CD4-positive, CD25-positive, alpha-beta regulatory T cell (primary cell): ENCODE measurements around the gene GRK6. TPM values are rescaled to one million over a fixed set of nuclear protein-coding genes. Genes with fewer than 3 reads are reported as not detected.
A peak's percentile ranks its signal among the peaks of the same experiment; 100 is the strongest.

Source experiments
- ATAC-seq, 2 donors: fragments of 150-1000 bp; cut with Tn5 transposase; one replicate each; pipeline ENCODE4 v1.10.0; 2021; ENCODE audit warnings: low read depth in 2 of 2, moderate number of reproducible peaks in 2 of 2, moderate library complexity in 1 of 2
- DNase-seq, 3 donors: peaks; one replicate each; pipeline versions ENCODE4 v3.0.0 to v3.0.0-alpha.2; 2012 to 2022; ENCODE audit warnings: mixed read lengths in 1 of 3
- H3K27ac ChIP-seq: one replicate; pipeline ENCODE4 v1.7.0; 2013; ENCODE audit warnings: mild to moderate bottlenecking, low read length; ENCODE audit not compliant: insufficient read depth, poor library complexity, severe bottlenecking
- H3K27me3 ChIP-seq: one replicate; pipeline ENCODE4 v1.7.0; 2013; ENCODE audit warnings: low read length; ENCODE audit not compliant: control insufficient read depth, insufficient read depth
- H3K36me3 ChIP-seq: one replicate; pipeline ENCODE4 v1.7.0; 2013; ENCODE audit warnings: mild to moderate bottlenecking, low read length, moderate library complexity; ENCODE audit not compliant: control insufficient read depth, insufficient read depth
- H3K4me1 ChIP-seq: 2 replicates; pipeline ENCODE4 v1.7.0; 2013; ENCODE audit warnings: mild to moderate bottlenecking, low read length; ENCODE audit not compliant: insufficient read depth, control insufficient read depth, poor library complexity, severe bottlenecking
- H3K4me3 ChIP-seq: one replicate; pipeline ENCODE4 v1.7.0; 2013; ENCODE audit warnings: low read depth, mild to moderate bottlenecking, low read length, moderate library complexity
- H3K9me3 ChIP-seq, 2 experiments: 1 replicate in 1 of 2; 2 replicates in 1 of 2; pipeline ENCODE4 v1.7.0; 2013; ENCODE audit warnings: low read length in 2 of 2, mild to moderate bottlenecking in 1 of 2, moderate library complexity in 1 of 2; ENCODE audit not compliant: control insufficient read depth in 2 of 2
- H3K27ac Mint-ChIP-seq, 3 donors: one replicate each; pipeline ENCODE4 v1.8.0; 2020 to 2022; ENCODE audit warnings: mild to moderate bottlenecking in 3 of 3, mixed read lengths in 3 of 3, moderate library complexity in 2 of 3
- H3K27me3 Mint-ChIP-seq: one replicate; pipeline ENCODE4 v1.8.0; 2022; ENCODE audit warnings: mild to moderate bottlenecking, mixed read lengths
- H3K36me3 Mint-ChIP-seq: one replicate; pipeline ENCODE4 v1.8.0; 2020; ENCODE audit warnings: mixed read lengths
- H3K4me1 Mint-ChIP-seq, 4 donors: one replicate each; pipeline ENCODE4 v1.8.0; 2020 to 2022; ENCODE audit warnings: mixed read lengths in 4 of 4, mild to moderate bottlenecking in 1 of 4
- H3K4me3 Mint-ChIP-seq, 4 donors: one replicate each; pipeline ENCODE4 v1.8.0; 2020 to 2022; ENCODE audit warnings: mild to moderate bottlenecking in 4 of 4, mixed read lengths in 4 of 4, moderate library complexity in 3 of 4
- H3K9me3 Mint-ChIP-seq, 7 donors: one replicate each; pipeline ENCODE4 v1.8.0; 2020 to 2022; ENCODE audit warnings: mixed read lengths in 7 of 7, mild to moderate bottlenecking in 3 of 7, moderate library complexity in 2 of 7
- polyA plus RNA-seq, 4 donors: library from polyadenylated mRNA; unstranded; fragments of 300-500 nt; fragmentation: Illumina TruSeq; gene quantifications; one replicate each; pipeline ENCODE4 v1.2.3, GENCODE V29; 2021
- total RNA-seq: library from RNA; stranded (reverse); gene quantifications from one replicate; pipeline ENCODE4 v1.2.3, GENCODE V29; 2022

Gene GRK6
- total and polyA plus RNA-seq, 5 donors from 2014 or later, result 79.2 to 228 (median 112) TPM

DNA sequence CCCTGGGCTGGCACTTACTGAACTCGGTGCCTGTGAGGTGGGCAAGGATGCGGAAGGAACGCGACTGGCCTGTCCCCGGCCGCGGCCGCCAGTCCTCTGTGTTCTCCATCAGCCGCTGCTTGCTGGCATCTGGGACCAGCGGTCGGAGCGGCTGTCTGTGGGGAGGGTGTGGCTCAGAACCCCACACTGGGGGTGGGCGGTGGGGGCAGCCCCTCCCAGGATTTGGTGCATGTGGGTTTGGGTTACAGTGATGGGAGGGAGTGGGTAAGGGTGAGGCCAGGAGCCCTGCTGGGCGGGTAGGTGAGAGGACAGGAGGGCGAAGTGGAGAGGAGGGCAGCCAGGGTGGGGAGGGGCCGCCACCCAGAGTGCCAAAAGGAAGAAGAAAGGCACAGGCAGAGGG is 64.5 kb downstream of the GRK6 start:
- Histone ChIP-seq H3K36me3 (no peaks in the 10 kb centered on the region), H3K4me1 (peaks cover under 1% of the 10 kb centered on the region), H3K9me3 (no peaks in the 10 kb centered on the region), H3K4me3 (no peak overlapping the region), H3K27me3 (no peaks in the 10 kb centered on the region), H3K27ac (no peak overlapping the region)
- Mint-ChIP-seq H3K4me3 (no peak overlapping the region), H3K27ac (peak overlapping the region in 1 of 3 donors; percentile 59), H3K4me1 (peaks cover 0 to 12% (median 6%) of the 10 kb centered on the region in 4 donors), H3K27me3 (no peaks in the 10 kb centered on the region), H3K9me3 (peaks cover 0 to 1% (median 0%) of the 10 kb centered on the region in 7 donors), H3K36me3 (peaks cover 7% of the 10 kb centered on the region)
- DNase-seq (no peak), ATAC-seq (no peak)

DNA sequence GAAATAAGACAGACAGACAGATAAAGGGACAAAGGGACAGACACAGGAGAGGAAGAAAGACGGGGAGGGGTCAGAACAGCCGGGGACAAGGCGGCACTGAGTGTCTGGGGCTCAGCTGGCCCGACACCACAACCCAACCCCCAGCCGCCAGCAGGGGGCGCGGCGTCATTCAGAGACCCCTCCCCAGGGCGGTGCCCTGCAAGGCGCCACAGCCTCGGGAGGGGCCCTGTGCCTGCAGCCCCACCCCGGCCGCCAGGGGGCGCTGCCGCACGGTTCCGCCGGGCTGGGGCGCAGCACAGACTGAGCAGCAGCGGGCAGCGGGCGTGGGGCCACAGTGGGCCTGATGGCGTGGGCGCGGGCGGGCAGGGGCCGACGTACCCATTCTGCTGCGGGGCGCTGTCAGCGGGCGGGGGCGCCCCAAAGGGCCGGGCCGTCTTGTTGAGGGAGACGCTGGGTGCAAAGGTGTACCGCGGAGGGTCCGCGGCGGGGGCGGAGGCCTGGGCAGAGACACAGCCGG is 65.0 kb downstream of the GRK6 start:
- no peaks in the 10 kb centered on the region for H3K36me3 ChIP-seq
- H3K27me3 Mint-ChIP-seq, result no peaks in the 10 kb centered on the region
- H3K27ac ChIP-seq, result no peak overlapping the region
- peaks cover 0 to 16% (median 8%) of the 10 kb centered on the region in 4 donors for H3K4me1 Mint-ChIP-seq
- ATAC-seq, result no peak
- no peaks in the 10 kb centered on the region for H3K9me3 Mint-ChIP-seq
- H3K27me3 ChIP-seq, result no peaks in the 10 kb centered on the region
- H3K9me3 ChIP-seq, result no peaks in the 10 kb centered on the region
- H3K27ac Mint-ChIP-seq, result peak overlapping the region in 1 of 3 donors; percentile 59
- H3K4me3 Mint-ChIP-seq, result no peak overlapping the region
- peaks cover 6% of the 10 kb centered on the region for H3K4me1 ChIP-seq
- no peak overlapping the region for H3K4me3 ChIP-seq
- peaks cover 7% of the 10 kb centered on the region for H3K36me3 Mint-ChIP-seq
- DNase-seq, result peak in 1 of 3 donors; percentile 19

DNA sequence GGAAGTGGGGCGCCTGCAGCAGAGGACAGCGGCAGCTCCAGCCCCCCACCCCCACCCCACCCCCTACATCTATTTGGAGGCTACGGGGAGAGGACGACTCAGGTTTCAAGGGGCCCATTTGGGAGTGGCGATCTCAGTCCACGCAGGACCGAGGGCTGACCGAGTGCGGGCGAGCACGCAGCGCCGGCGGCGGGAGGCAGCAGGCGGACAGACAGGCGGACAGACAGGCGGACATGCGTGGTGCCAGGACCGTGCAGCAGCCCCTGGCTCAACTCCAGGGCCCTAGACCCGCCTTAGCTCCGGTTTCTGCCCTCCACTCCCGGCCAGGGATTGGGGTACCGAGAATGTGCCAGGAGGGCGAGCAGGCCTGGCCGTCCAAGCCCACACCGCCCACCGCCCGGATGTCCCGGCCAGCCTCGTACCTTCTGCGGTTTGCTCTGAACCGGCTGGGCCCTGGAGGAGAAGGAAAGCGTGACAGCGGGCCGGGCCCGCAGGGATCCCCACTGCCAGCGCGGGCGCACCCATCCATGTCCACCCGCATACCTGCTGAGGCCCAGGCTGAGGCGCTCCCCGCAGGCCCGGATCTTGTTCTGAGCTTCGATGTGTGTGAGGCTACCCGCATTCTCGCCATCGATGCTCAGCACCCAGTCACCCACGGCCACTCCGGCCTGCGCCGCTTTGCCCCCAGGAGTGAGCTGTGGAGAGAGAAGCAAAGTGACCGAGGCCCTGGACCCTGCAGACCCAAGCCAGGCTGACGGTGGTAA is 65.7 kb downstream of the GRK6 start:
- H3K27me3 ChIP-seq, result no peaks in the 10 kb centered on the region
- no peaks in the 10 kb centered on the region for H3K36me3 ChIP-seq
- DNase-seq (no peak), ATAC-seq (no peak)
- Mint-ChIP-seq H3K27me3 (no peaks in the 10 kb centered on the region), H3K4me1 (peaks cover 0 to 16% (median 8%) of the 10 kb centered on the region in 4 donors), H3K36me3 (peaks cover 6% of the 10 kb centered on the region), H3K4me3 (no peak overlapping the region), H3K27ac (no peak overlapping the region), H3K9me3 (no peaks in the 10 kb centered on the region)
- no peak overlapping the region for H3K27ac ChIP-seq
- H3K9me3 ChIP-seq, result no peaks in the 10 kb centered on the region
- H3K4me3 ChIP-seq, result no peak overlapping the region
- H3K4me1 ChIP-seq, result peaks cover 12% of the 10 kb centered on the region

Other genes with a start within 250 kb of the GRK6 start
- 15.3 TPM for gene RAB24, start 123.0 kb upstream of the GRK6 start, total RNA-seq
- 10 to 100 TPM in 2 of 4 donors, 1 to 10 TPM in 2; 5.1 to 12.8 (median 10.1) TPM for gene RAB24, start 123.0 kb upstream of the GRK6 start, polyA plus RNA-seq
- gene PRELID1, start 122.9 kb upstream of the GRK6 start, total RNA-seq, result 60.6 TPM
- gene PRELID1, start 122.9 kb upstream of the GRK6 start, polyA plus RNA-seq, result 100 to 1,000 TPM; 185 to 210 (median 192) TPM
- 8.7 TPM for gene MXD3, start 114.8 kb upstream of the GRK6 start, total RNA-seq
- gene MXD3, start 114.8 kb upstream of the GRK6 start, polyA plus RNA-seq, result 1 to 10 TPM in 1 of 4 donors, under 1 TPM in 3; 0.36 to 2.8 (median 0.84) TPM
- 77.9 TPM for gene LMAN2, start 75.0 kb upstream of the GRK6 start, total RNA-seq
- gene LMAN2, start 75.0 kb upstream of the GRK6 start, polyA plus RNA-seq, result 100 to 1,000 TPM; 227 to 289 (median 240) TPM
- gene RGS14, start 68.8 kb upstream of the GRK6 start, total RNA-seq, result 93.3 TPM
- gene RGS14, start 68.8 kb upstream of the GRK6 start, polyA plus RNA-seq, result 10 to 100 TPM; 40.1 to 59.8 (median 52.7) TPM
- gene SLC34A1, start 42.2 kb upstream of the GRK6 start, total RNA-seq, result 0.20 TPM
- not detected for gene SLC34A1, start 42.2 kb upstream of the GRK6 start, polyA plus RNA-seq
- gene PFN3, start 26.0 kb upstream of the GRK6 start, total RNA-seq, result not detected
- not detected for gene PFN3, start 26.0 kb upstream of the GRK6 start, polyA plus RNA-seq
- gene F12, start 17.1 kb upstream of the GRK6 start, total RNA-seq, result 0.35 TPM
- under 1 TPM in 3 of 4 donors, not detected in 1; 0.16 to 0.94 (median 0.20) TPM for gene F12, start 17.1 kb upstream of the GRK6 start, polyA plus RNA-seq
- 21.8 TPM for gene PRR7, start 20.1 kb downstream of the GRK6 start, total RNA-seq
- 10 to 100 TPM; 10.2 to 17.0 (median 11.7) TPM for gene PRR7, start 20.1 kb downstream of the GRK6 start, polyA plus RNA-seq
- gene DBN1, start 47.0 kb downstream of the GRK6 start, total RNA-seq, result 2.3 TPM
- under 1 TPM in 1 of 4 donors, not detected in 3; 0.13 TPM for gene DBN1, start 47.0 kb downstream of the GRK6 start, polyA plus RNA-seq
- gene PDLIM7, start 70.9 kb downstream of the GRK6 start, total RNA-seq, result 7.8 TPM
- 1 to 10 TPM; 1.6 to 2.7 (median 2.5) TPM for gene PDLIM7, start 70.9 kb downstream of the GRK6 start, polyA plus RNA-seq
- gene DOK3, start 83.2 kb downstream of the GRK6 start, total RNA-seq, result 1.5 TPM
- gene DOK3, start 83.2 kb downstream of the GRK6 start, polyA plus RNA-seq, result under 1 TPM in 2 of 4 donors, not detected in 2; 0.13 to 0.17 TPM
- 73.2 TPM for gene DDX41, start 90.3 kb downstream of the GRK6 start, total RNA-seq
- gene DDX41, start 90.3 kb downstream of the GRK6 start, polyA plus RNA-seq, result 10 to 100 TPM; 41.8 to 48.9 (median 46.0) TPM
- 179 TPM for gene FAM193B, start 127.9 kb downstream of the GRK6 start, total RNA-seq
- gene FAM193B, start 127.9 kb downstream of the GRK6 start, polyA plus RNA-seq, result 1 to 10 TPM; 2.8 to 4.1 (median 3.5) TPM
- 63.2 TPM for gene TMED9, start 165.5 kb downstream of the GRK6 start, total RNA-seq
- 100 to 1,000 TPM in 2 of 4 donors, 10 to 100 TPM in 2; 83.7 to 141 (median 108) TPM for gene TMED9, start 165.5 kb downstream of the GRK6 start, polyA plus RNA-seq
- 24.2 TPM for gene B4GALT7, start 173.5 kb downstream of the GRK6 start, total RNA-seq
- 10 to 100 TPM; 18.3 to 19.5 (median 18.5) TPM for gene B4GALT7, start 173.5 kb downstream of the GRK6 start, polyA plus RNA-seq